GM23248 (cell line): Measurements from ENCODE around the gene MTCP1.

Source experiments
- EZH2 ChIP-seq: fragments of 200-600 bp; sonication (generic); IDR thresholded peaks from 2 replicates; pipeline ENCODE4 v1.6.1; 2018; ENCODE audit warnings: antibody characterized with exemption, mild to moderate bottlenecking; ENCODE audit not compliant: insufficient read depth, poor library complexity, severe bottlenecking
- EZH2phosphoT487 ChIP-seq: fragments of 200-600 bp; sonication (generic); IDR thresholded peaks from 2 replicates; pipeline ENCODE4 v1.6.1; 2018; ENCODE audit warnings: antibody characterized with exemption, moderate library complexity, mild to moderate bottlenecking, low read depth; ENCODE audit not compliant: insufficient read depth

DNA sequence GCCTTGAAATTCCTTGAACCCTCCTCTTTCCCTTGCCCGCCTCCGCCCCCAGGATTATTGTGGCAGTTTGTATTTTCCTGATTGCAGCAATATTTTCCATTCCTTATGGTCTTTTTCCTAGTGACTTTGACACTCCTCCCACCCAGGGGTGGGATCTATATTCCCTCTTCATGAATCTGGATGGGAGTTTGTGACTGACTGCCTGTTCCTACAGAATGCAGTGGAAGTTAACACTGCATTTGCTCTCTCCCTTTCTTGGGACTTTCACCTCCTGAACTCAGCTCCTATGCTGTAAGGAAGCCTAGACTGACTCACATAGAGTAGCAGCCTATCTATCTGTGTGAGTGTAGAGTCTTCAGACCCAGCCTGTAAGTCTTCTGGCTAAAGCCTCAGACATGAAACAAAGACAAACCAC is 42.1 kb downstream of the MTCP1 start:
- TF ChIP-seq EZH2, result no peak
- TF ChIP-seq EZH2phosphoT487, result no peak
